HepG2 (cell line): ENCODE results near the gene RUNDC1. TPM values are rescaled to one million over a fixed set of nuclear protein-coding genes. Genes with fewer than 3 reads are reported as not detected.
A peak's percentile ranks its signal among the peaks of the same experiment; 100 is the strongest.

Source experiments
- CREM ChIP-seq, 2 experiments: sonication (generic) in 1 of 2; formaldehyde crosslinking in 1 of 2; IDR thresholded peaks; 2 replicates each; pipeline versions ENCODE4 v1.4.0 to v1.6.1; 2016 to 2020; ENCODE audit warnings: antibody characterized with exemption in 1 of 2, mild to moderate bottlenecking in 1 of 2, missing genetic modification reagents in 1 of 2
- FOXP4 ChIP-seq: sonication (generic); formaldehyde crosslinking; IDR thresholded peaks from 2 replicates; pipeline ENCODE4 v1.4.0; 2020; ENCODE audit warnings: missing genetic modification reagents
- HOMEZ ChIP-seq: IDR thresholded peaks from 2 replicates; pipeline ENCODE4 v1.6.1; 2016; ENCODE audit warnings: low read depth
- MXI1 ChIP-seq: IDR thresholded peaks from 3 replicates; pipeline ENCODE4 v1.6.1; 2012; ENCODE audit warnings: low read depth, low read length, inconsistent platforms, borderline replicate concordance
- NFE2L1 ChIP-seq: sonication (generic); formaldehyde crosslinking; IDR thresholded peaks from 2 replicates; pipeline ENCODE4 v1.4.0; 2020; ENCODE audit warnings: missing genetic modification reagents, mild to moderate bottlenecking, borderline replicate concordance
- PHF8 ChIP-seq: sonication (generic); formaldehyde crosslinking; IDR thresholded peaks from 2 replicates; pipeline ENCODE4 v1.5.0; 2020; ENCODE audit warnings: missing genetic modification reagents
- SP1 ChIP-seq, 2 experiments: fragments of 450-650 bp in 1 of 2; sonication (generic) in 1 of 2; formaldehyde crosslinking in 1 of 2; IDR thresholded peaks; 2 replicates each; pipeline versions ENCODE4 v1.4.0 to v1.6.1; 2016 to 2020; ENCODE audit warnings: missing genetic modification reagents in 1 of 2
- XRCC5 ChIP-seq: fragments of 200-400 bp; formaldehyde crosslinking; optimal IDR thresholded peaks from 2 replicates; pipeline ENCODE3; 2017; ENCODE audit warnings: mild to moderate bottlenecking, low read length
- ZFYVE20 ChIP-seq: sonication (generic); formaldehyde crosslinking; IDR thresholded peaks from 2 replicates; pipeline ENCODE4 v1.8.0; 2023; ENCODE audit warnings: low read depth, mild to moderate bottlenecking, moderate library complexity, missing genetic modification reagents, borderline replicate concordance
- ZKSCAN5 ChIP-seq: sonication (generic); formaldehyde crosslinking; IDR thresholded peaks from 2 replicates; pipeline ENCODE4 v1.5.1; 2020; ENCODE audit warnings: mild to moderate bottlenecking, missing genetic modification reagents
- ZNF260 ChIP-seq: sonication (generic); formaldehyde crosslinking; IDR thresholded peaks from 2 replicates; pipeline ENCODE4 v1.4.0; 2020; ENCODE audit warnings: missing genetic modification reagents, low read depth, mild to moderate bottlenecking, borderline replicate concordance
- ZNF451 ChIP-seq: sonication (generic); formaldehyde crosslinking; IDR thresholded peaks from 2 replicates; pipeline ENCODE4 v1.5.0; 2020; ENCODE audit warnings: mild to moderate bottlenecking, missing genetic modification reagents
- ZNF549 ChIP-seq: sonication (generic); formaldehyde crosslinking; IDR thresholded peaks from 2 replicates; pipeline ENCODE4 v1.5.0; 2020; ENCODE audit warnings: missing genetic modification reagents
- ZNF609 ChIP-seq: sonication (generic); formaldehyde crosslinking; IDR thresholded peaks from 2 replicates; pipeline ENCODE4 v1.4.0; 2020; ENCODE audit warnings: mild to moderate bottlenecking, missing genetic modification reagents, borderline replicate concordance
- ZNF776 ChIP-seq: sonication (generic); formaldehyde crosslinking; IDR thresholded peaks from 2 replicates; pipeline ENCODE4 v1.4.0; 2020; ENCODE audit warnings: mild to moderate bottlenecking, missing genetic modification reagents
- polyA plus RNA-seq, 8 experiments: library from polyadenylated mRNA; depleted of rRNA in 3 of 8; stranded (reverse) in 7 of 8; unstranded in 1 of 8; fragments of >200 nt; fragmentation: Illumina TruSeq in 4 of 8; extraction: Trizol in 4 of 8; gene quantifications; 2 replicates each; pipeline versions ENCODE4 v1.2.1 to v1.2.3, GENCODE V29; 2011 to 2016; ENCODE audit warnings: low read depth in 4 of 8, missing spikeins in 1 of 8, mixed read lengths in 1 of 8; ENCODE audit not compliant: insufficient read depth in 1 of 8
- total RNA-seq, 5 experiments: library from RNA; depleted of rRNA; stranded (reverse); fragments of >200 nt; fragmentation: Illumina TruSeq; extraction: Trizol; gene quantifications; 2 replicates each; pipeline ENCODE4 v1.2.3, GENCODE V29; 2016; ENCODE audit warnings: low read depth in 1 of 5
- TF ChIP-seq, protein P1 (sequence below): sonication (generic); formaldehyde crosslinking; conservative IDR thresholded peaks from 2 replicates; pipeline ENCODE4 v1.8.0; 2022; ENCODE audit warnings: mild to moderate bottlenecking, moderate library complexity, missing genetic modification reagents
- TF ChIP-seq, protein P2 (sequence below): sonication (generic); formaldehyde crosslinking; IDR thresholded peaks from 2 replicates; pipeline ENCODE4 v1.8.1; 2023; ENCODE audit warnings: mild to moderate bottlenecking, inconsistent platforms, moderate library complexity, missing genetic modification reagents, borderline replicate concordance

The RUNDC1 gene
- total and polyA plus RNA-seq, 2 of the 13 experiments (the other 11 are each of a cell fraction or from before 2014, with no cell fraction given) = 10.3 to 11.4 TPM

DNA sequence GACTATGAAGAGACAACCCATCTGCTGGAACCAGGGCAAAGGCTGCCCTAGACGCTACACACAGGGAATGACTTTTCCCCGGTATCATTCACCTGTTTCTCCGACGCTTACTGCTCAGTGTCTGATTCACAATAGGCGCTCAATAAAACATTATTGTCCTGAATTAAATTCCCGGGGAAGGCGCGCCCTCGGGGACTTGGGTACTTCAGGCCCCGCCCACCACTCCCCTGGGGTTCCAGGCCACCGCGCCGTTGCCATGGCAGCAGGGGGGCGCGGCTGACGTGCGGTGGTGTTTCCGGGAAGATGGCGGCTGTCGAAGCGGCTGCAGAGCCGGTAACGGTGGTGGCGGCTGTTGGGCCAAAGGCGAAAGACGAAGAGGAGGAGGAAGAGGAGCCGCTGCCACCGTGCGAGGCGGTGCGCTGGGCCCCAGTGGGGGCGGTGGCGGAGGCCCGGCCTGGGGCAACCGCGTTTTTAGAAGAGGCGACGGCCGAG is at the start of gene RUNDC1 (continued):
- TF ChIP-seq XRCC5 = peak; percentile 9
- TF ChIP-seq ZKSCAN5 (CRISPR knock-in tag) = no peak
- TF ChIP-seq ZNF260 (CRISPR knock-in tag) = no peak
- TF ChIP-seq ZNF549 (CRISPR knock-in tag) = no peak
- TF ChIP-seq ZNF776 = no peak
- TF ChIP-seq PHF8 = peak; percentile 85
- peak; percentile 95; the same call in 2 of the 3 replicates for TF ChIP-seq MXI1
- TF ChIP-seq CREM (IDR thresholded peaks at IDR 0.05) = no peak
- TF ChIP-seq CREM (CRISPR knock-in tag; IDR thresholded peaks at IDR 0.05) = peak; percentile 55; the same call in 1 of the 2 replicates
- TF ChIP-seq FOXP4 (CRISPR knock-in tag) = peak; percentile 12; the same call in 1 of the 2 replicates
- TF ChIP-seq ZNF451 (CRISPR knock-in tag) = peak; percentile 56
- 0 out of 2 replicates have a peak, but pooled peaks have one; percentile 27 for TF ChIP-seq HOMEZ (CRISPR knock-in tag)
- no peak for TF ChIP-seq ZFYVE20 (CRISPR knock-in tag)
- no peak for TF ChIP-seq NFE2L1 (CRISPR knock-in tag)
- no peak for TF ChIP-seq SP1 (IDR thresholded peaks at IDR 0.05)
- peak; percentile 75; the same call in 1 of the 2 replicates for TF ChIP-seq SP1 (CRISPR knock-in tag; IDR thresholded peaks at IDR 0.05)
- TF ChIP-seq ZNF609 = 0 out of 2 replicates have a peak, but pooled peaks have one; percentile 20
- TF ChIP-seq, protein P1, sequence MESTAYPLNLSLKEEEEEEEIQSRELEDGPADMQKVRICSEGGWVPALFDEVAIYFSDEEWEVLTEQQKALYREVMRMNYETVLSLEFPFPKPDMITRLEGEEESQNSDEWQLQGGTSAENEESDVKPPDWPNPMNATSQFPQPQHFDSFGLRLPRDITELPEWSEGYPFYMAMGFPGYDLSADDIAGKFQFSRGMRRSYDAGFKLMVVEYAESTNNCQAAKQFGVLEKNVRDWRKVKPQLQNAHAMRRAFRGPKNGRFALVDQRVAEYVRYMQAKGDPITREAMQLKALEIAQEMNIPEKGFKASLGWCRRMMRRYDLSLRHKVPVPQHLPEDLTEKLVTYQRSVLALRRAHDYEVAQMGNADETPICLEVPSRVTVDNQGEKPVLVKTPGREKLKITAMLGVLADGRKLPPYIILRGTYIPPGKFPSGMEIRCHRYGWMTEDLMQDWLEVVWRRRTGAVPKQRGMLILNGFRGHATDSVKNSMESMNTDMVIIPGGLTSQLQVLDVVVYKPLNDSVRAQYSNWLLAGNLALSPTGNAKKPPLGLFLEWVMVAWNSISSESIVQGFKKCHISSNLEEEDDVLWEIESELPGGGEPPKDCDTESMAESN = peak; percentile 72; the same call in 1 of the 2 replicates
- TF ChIP-seq, protein P2, sequence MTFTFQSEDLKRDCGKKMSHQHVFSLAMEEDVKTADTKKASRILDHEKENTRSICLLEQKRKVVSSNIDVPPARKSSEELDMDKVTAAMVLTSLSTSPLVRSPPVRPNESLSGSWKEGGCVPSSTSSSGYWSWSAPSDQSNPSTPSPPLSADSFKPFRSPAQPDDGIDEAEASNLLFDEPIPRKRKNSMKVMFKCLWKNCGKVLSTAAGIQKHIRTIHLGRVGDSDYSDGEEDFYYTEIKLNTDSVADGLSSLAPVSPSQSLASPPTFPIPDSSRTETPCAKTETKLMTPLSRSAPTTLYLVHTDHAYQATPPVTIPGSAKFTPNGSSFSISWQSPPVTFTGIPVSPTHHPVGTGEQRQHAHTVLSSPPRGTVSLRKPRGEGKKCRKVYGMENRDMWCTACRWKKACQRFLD (CRISPR knock-in tag) = peak; percentile 35; the same call in 1 of the 2 replicates
